SK-N-SH (cell line): ENCODE measurements around the gene TANK. TPM values are rescaled to one million over a fixed set of nuclear protein-coding genes. Genes with fewer than 3 reads are reported as not detected.
A peak's percentile ranks its signal among the peaks of the same experiment; 100 is the strongest.

ENCODE experiments used
- CTCF ChIA-PET: fragments of 300-600, 350-600 bp; formaldehyde crosslinking; extraction: SDS; loops from one replicate; lab custom pipeline; 2021; lab: Yijun Ruan, JAX
- POLR2A ChIA-PET: fragments of 350-600 bp; sonication (Branson Sonifier 250); formaldehyde crosslinking; extraction: SDS; loops from one replicate; lab custom pipeline; 2020; ENCODE audit warnings: antibody characterized with exemption, inconsistent platforms; lab: Yijun Ruan, JAX
- DNase-seq: peaks from one replicate; pipeline ENCODE4 v3.0.0; 2012
- H2AFZ ChIP-seq: fragments of 200-600 bp; sonication (generic); 2 replicates; pipeline ENCODE4 v1.8.1; 2016; ENCODE audit warnings: antibody characterized with exemption, mild to moderate bottlenecking, low read depth
- H3F3A ChIP-seq: fragments of 200-600 bp; sonication (generic); replicated peaks from 2 replicates; pipeline ENCODE3; 2016; ENCODE audit warnings: antibody characterized with exemption, mild to moderate bottlenecking; ENCODE audit not compliant: insufficient read depth
- H3K27ac ChIP-seq, 2 experiments: fragments of 200-500 bp in 1 of 2; fragments of 200-600 bp in 1 of 2; sonication (Bioruptor generic) in 1 of 2; sonication (generic), shearing (Covaris generic) in 1 of 2; 2 replicates each; pipeline versions ENCODE4 v1.5.1 to v1.6.1; 2014 to 2016; ENCODE audit warnings: low read depth in 2 of 2, inconsistent platforms in 1 of 2, low read length in 1 of 2, mild to moderate bottlenecking in 1 of 2, mixed read lengths in 1 of 2
- H3K27me3 ChIP-seq: fragments of 200-600 bp; sonication (generic), shearing (Covaris generic); 2 replicates; pipeline ENCODE4 v1.6.1; 2016; ENCODE audit warnings: mixed run types; ENCODE audit not compliant: insufficient read depth
- H3K36me3 ChIP-seq, 2 experiments: fragments of 200-500 bp in 1 of 2; fragments of 200-600 bp in 1 of 2; sonication (Bioruptor generic) in 1 of 2; sonication (generic) in 1 of 2; replicated peaks in 1 of 2; 2 replicates each; pipeline versions ENCODE3 to v1.5.1; 2014 to 2016; ENCODE audit warnings: low read length in 1 of 2, mild to moderate bottlenecking in 1 of 2; ENCODE audit not compliant: insufficient read depth in 2 of 2, control insufficient read depth in 1 of 2
- H3K4me1 ChIP-seq, 2 experiments: fragments of 200-500 bp in 1 of 2; fragments of 200-600 bp in 1 of 2; sonication (Bioruptor generic) in 1 of 2; sonication (generic), shearing (Covaris generic) in 1 of 2; 2 replicates each; pipeline versions ENCODE4 v1.5.1 to v1.6.1; 2014 to 2016; ENCODE audit warnings: low read depth in 1 of 2, low read length in 1 of 2, mixed run types in 1 of 2; ENCODE audit not compliant: insufficient read depth in 2 of 2, control insufficient read depth in 1 of 2
- H3K4me2 ChIP-seq: fragments of 200-600 bp; sonication (generic), shearing (Covaris generic); 2 replicates; pipeline ENCODE4 v1.6.1; 2017; ENCODE audit warnings: mixed run types
- H3K4me3 ChIP-seq, 2 experiments: fragments of 200-500 bp in 1 of 2; fragments of 200-600 bp in 1 of 2; sonication (Bioruptor generic) in 1 of 2; sonication (generic), shearing (Covaris generic) in 1 of 2; 2 replicates each; pipeline versions ENCODE4 v1.5.1 to v1.8.1; 2014 to 2016; ENCODE audit warnings: low read depth in 2 of 2, inconsistent platforms in 1 of 2, low read length in 1 of 2, mild to moderate bottlenecking in 1 of 2, mixed read lengths in 1 of 2, moderate library complexity in 1 of 2
- H3K79me2 ChIP-seq: fragments of 200-600 bp; sonication (generic); 2 replicates; pipeline ENCODE4 v1.8.1; 2017; ENCODE audit warnings: mild to moderate bottlenecking; ENCODE audit not compliant: insufficient read depth
- H3K9ac ChIP-seq: fragments of 200-600 bp; sonication (generic); 2 replicates; pipeline ENCODE4 v1.6.1; 2017; ENCODE audit warnings: mixed run types
- H3K9me2 ChIP-seq: fragments of 200-600 bp; sonication (generic); 2 replicates; pipeline ENCODE4 v1.6.1; 2017; ENCODE audit warnings: mixed run types
- H3K9me3 ChIP-seq: fragments of 200-600 bp; sonication (generic); 2 replicates; pipeline ENCODE4 v1.6.1; 2017; ENCODE audit warnings: mixed run types, mild to moderate bottlenecking, moderate library complexity
- H4K20me1 ChIP-seq: fragments of 200-600 bp; sonication (generic); 2 replicates; pipeline ENCODE4 v1.6.1; 2017; ENCODE audit warnings: mild to moderate bottlenecking, mixed run types; ENCODE audit not compliant: insufficient read depth
- EP300 ChIP-seq, 2 experiments: IDR thresholded peaks; 2 replicates each; pipeline versions ENCODE4 v1.4.0 to v1.6.1; 2012; ENCODE audit warnings: borderline replicate concordance in 1 of 2, low read depth in 1 of 2, low read length in 1 of 2
- EZH2phosphoT487 ChIP-seq: fragments of 200-600 bp; sonication (generic); IDR thresholded peaks from 2 replicates; pipeline ENCODE4 v1.6.1; 2017; ENCODE audit warnings: low read depth, mixed run types, mild to moderate bottlenecking, antibody characterized with exemption, moderate library complexity, borderline replicate concordance
- MXI1 ChIP-seq: IDR thresholded peaks from 2 replicates; pipeline ENCODE4 v1.6.1; 2012; ENCODE audit warnings: mild to moderate bottlenecking, low read depth, low read length, improper control_type of control experiment
- NFIC ChIP-seq: IDR thresholded peaks from 2 replicates; pipeline ENCODE4 v1.4.0; 2012; ENCODE audit warnings: borderline replicate concordance
- RCOR1 ChIP-seq: fragments of 150-350 bp; IDR thresholded peaks from 2 replicates; pipeline ENCODE4 v1.6.1; 2017; ENCODE audit warnings: antibody characterized with exemption, low read length
- TAF1 ChIP-seq: IDR thresholded peaks from 2 replicates; pipeline ENCODE4 v1.6.1; 2012; ENCODE audit warnings: low read depth, mild to moderate bottlenecking, low read length, moderate library complexity, borderline replicate concordance
- TCF12 ChIP-seq: IDR thresholded peaks from 2 replicates; pipeline ENCODE4 v1.4.0; 2012
- WGBS: methylation state at CpG from one replicate; pipeline ENCODE4 v1.1.6; 2017; ENCODE audit warnings: low lambda C conversion rate; 5-methylcytosine and 5-hydroxymethylcytosine counted together
- polyA plus RNA-seq, 3 experiments: library from polyadenylated mRNA; depleted of rRNA; stranded (reverse); fragments of >200 nt; gene quantifications; 2 replicates each; pipeline ENCODE4 v1.2.3, GENCODE V29; 2012
- TF ChIP-seq, protein P1 (sequence below): IDR thresholded peaks from 2 replicates; pipeline ENCODE4 v1.4.0; 2012; ENCODE audit warnings: low read depth, borderline replicate concordance
- TF ChIP-seq, protein P2 (sequence below): IDR thresholded peaks from 2 replicates; pipeline ENCODE4 v1.6.1; 2012; ENCODE audit warnings: mild to moderate bottlenecking, low read depth, low read length, moderate library complexity

The TANK gene
- polyA plus RNA-seq, 1 of the 3 experiments (the other 2 are of a cell fraction): 25.7 TPM

DNA sequence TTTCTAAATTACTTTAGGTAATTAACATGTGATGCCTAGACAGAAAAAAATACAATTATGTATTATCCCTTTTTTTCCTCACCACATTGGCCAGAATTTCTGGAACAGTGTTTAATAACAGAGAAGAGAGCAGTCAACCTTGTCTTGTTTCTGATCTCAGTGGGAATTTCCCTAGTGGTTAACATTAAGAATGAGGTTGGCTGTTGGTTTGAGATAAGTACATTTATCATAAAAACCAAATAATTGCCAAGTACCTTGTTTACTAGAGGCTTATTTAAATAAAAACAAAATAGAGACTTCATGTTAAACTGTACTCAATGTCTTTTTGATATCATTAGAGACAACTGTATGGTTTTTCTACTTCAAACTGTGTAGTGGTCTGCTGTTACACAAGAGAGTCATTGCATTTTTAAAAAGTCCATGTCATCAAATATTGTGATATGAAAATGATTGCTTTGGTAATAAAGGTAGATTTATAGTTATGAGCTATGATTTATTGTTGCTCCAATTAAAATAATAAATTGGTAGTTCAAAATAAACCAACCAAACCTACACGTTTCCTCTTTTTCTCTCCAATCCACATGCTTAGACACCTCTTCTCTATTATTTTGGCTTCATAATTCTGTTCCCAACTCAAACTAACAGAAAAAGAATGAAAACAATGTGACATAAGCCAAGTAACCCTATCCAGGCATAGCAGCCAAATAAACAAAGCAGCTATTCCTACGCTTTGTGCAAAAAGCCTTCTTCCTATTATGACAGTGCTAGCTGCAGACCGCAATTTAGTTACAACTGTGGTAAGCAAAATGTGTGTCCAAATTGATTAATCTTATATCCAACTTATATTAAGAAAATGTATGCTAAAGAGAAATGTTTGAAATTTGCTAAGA, 20.9 kb upstream of the TANK start:
- no peak overlapping the region for H3K9ac ChIP-seq
- WGBS: 77% methylated on average over 3 of the region's 3 CpGs
- H3K4me1 ChIP-seq: peaks cover 7 to 16% of the 10 kb centered on the region in 2 experiments; a peak in 3 of 4 replicates
- no peak for DNase-seq
- H3K4me3 ChIP-seq: no peak overlapping the region
- ChIA-PET POLR2A (no interaction called here), CTCF (interaction anchor here (0.9 kb wide), 1 partner anchor 15 kb away, joined by 3 read pairs; no protein-coding TSS in a partner anchor)
- H3K9me3 ChIP-seq: no peaks in the 10 kb centered on the region
- no peaks in the 10 kb centered on the region for H3F3A ChIP-seq
- no peaks in the 10 kb centered on the region for H3K79me2 ChIP-seq
- no peaks in the 10 kb centered on the region for H3K27me3 ChIP-seq
- H4K20me1 ChIP-seq: no peaks in the 10 kb centered on the region
- no peak overlapping the region for H2AFZ ChIP-seq
- no peak overlapping the region for H3K27ac ChIP-seq
- no peaks in the 10 kb centered on the region for H3K36me3 ChIP-seq
- no peaks in the 10 kb centered on the region for H3K9me2 ChIP-seq
- TF ChIP-seq, protein P1, sequence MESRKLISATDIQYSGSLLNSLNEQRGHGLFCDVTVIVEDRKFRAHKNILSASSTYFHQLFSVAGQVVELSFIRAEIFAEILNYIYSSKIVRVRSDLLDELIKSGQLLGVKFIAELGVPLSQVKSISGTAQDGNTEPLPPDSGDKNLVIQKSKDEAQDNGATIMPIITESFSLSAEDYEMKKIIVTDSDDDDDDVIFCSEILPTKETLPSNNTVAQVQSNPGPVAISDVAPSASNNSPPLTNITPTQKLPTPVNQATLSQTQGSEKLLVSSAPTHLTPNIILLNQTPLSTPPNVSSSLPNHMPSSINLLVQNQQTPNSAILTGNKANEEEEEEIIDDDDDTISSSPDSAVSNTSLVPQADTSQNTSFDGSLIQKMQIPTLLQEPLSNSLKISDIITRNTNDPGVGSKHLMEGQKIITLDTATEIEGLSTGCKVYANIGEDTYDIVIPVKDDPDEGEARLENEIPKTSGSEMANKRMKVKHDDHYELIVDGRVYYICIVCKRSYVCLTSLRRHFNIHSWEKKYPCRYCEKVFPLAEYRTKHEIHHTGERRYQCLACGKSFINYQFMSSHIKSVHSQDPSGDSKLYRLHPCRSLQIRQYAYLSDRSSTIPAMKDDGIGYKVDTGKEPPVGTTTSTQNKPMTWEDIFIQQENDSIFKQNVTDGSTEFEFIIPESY: no peak
- TF ChIP-seq TCF12: 0 out of 2 replicates have a peak, but pooled peaks have one; percentile 7
- no peak for TF ChIP-seq RCOR1
- TF ChIP-seq MXI1: no peak
- no peak for TF ChIP-seq EP300 (IDR thresholded peaks at IDR 0.05; ENCODE audit: borderline replicate concordance in 1 of 2, low read depth in 1 of 2, low read length in 1 of 2)
- no peak for TF ChIP-seq TAF1
- TF ChIP-seq, protein P2, sequence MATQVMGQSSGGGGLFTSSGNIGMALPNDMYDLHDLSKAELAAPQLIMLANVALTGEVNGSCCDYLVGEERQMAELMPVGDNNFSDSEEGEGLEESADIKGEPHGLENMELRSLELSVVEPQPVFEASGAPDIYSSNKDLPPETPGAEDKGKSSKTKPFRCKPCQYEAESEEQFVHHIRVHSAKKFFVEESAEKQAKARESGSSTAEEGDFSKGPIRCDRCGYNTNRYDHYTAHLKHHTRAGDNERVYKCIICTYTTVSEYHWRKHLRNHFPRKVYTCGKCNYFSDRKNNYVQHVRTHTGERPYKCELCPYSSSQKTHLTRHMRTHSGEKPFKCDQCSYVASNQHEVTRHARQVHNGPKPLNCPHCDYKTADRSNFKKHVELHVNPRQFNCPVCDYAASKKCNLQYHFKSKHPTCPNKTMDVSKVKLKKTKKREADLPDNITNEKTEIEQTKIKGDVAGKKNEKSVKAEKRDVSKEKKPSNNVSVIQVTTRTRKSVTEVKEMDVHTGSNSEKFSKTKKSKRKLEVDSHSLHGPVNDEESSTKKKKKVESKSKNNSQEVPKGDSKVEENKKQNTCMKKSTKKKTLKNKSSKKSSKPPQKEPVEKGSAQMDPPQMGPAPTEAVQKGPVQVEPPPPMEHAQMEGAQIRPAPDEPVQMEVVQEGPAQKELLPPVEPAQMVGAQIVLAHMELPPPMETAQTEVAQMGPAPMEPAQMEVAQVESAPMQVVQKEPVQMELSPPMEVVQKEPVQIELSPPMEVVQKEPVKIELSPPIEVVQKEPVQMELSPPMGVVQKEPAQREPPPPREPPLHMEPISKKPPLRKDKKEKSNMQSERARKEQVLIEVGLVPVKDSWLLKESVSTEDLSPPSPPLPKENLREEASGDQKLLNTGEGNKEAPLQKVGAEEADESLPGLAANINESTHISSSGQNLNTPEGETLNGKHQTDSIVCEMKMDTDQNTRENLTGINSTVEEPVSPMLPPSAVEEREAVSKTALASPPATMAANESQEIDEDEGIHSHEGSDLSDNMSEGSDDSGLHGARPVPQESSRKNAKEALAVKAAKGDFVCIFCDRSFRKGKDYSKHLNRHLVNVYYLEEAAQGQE: no peak
- H3K4me2 ChIP-seq: no peak overlapping the region

DNA sequence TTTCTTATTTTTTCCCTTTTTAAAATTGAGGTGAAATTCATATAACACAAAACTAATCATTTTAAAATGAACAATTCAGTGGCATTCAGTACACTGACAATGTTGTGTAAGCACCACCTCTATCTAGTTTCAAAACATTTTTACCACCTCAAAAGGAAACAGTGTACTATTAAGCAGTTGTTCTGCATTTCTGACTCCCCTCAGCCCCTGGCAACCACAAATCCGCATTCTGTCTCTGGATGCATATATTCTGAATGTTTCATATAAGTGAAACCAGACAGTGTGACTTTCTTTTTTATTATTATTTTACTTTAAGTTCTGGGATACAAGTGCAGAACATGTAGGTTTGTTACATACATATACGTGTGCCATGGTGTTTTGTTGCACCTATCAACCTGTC, 19.2 kb upstream of the TANK start:
- H3K9me2 ChIP-seq: no peaks in the 10 kb centered on the region
- no peaks in the 10 kb centered on the region for H3K79me2 ChIP-seq
- no peak overlapping the region for H3K27ac ChIP-seq
- H4K20me1 ChIP-seq: no peaks in the 10 kb centered on the region
- TF ChIP-seq EZH2phosphoT487 (no peak), NFIC (no peak)
- H3K4me3 ChIP-seq: no peak overlapping the region
- ChIA-PET CTCF (no interaction called here), POLR2A (no interaction called here)
- DNase-seq: no peak
- H3K9me3 ChIP-seq: no peaks in the 10 kb centered on the region
- H3K4me2 ChIP-seq: no peak overlapping the region
- no peaks in the 10 kb centered on the region for H3K27me3 ChIP-seq
- H2AFZ ChIP-seq: no peak overlapping the region
- WGBS: 97% methylated on average over 2 of the region's 2 CpGs
- H3F3A ChIP-seq: no peaks in the 10 kb centered on the region
- H3K4me1 ChIP-seq: no peaks in the 10 kb centered on the region; a peak in 1 of 4 replicates
- no peak overlapping the region for H3K9ac ChIP-seq
- no peaks in the 10 kb centered on the region for H3K36me3 ChIP-seq
